Heart right ventricle (tissue), 16 donors: ENCODE data around the gene CEND1. TPM values are rescaled to one million over a fixed set of nuclear protein-coding genes. Genes with fewer than 3 reads are reported as not detected.
A peak's percentile ranks its signal among the peaks of the same experiment; 100 is the strongest.

ENCODE experiments used
- ATAC-seq, 8 donors: fragments of 200-7000 bp; cut with Tn5 transposase; one replicate each; pipeline ENCODE4 v1.9.1; 2020; ENCODE audit warnings: mild to moderate bottlenecking in 8 of 8, moderate library complexity in 8 of 8, moderate number of reproducible peaks in 1 of 8
- DNase-seq, 2 donors: peaks; one replicate each; pipeline ENCODE4 v3.0.0-alpha.2; 2020
- H3K27ac ChIP-seq, 10 donors: fragments of 200-600 bp; sonication (generic) in 2 of 10; one replicate each; pipeline versions ENCODE4 v1.5.0 to v1.8.0; 2020 to 2022; ENCODE audit warnings: mild to moderate bottlenecking in 3 of 10
- H3K27me3 ChIP-seq, 7 donors: fragments of 200-600 bp; one replicate each; pipeline ENCODE4 v1.8.0; 2021 to 2022; ENCODE audit warnings: mild to moderate bottlenecking in 2 of 7
- H3K36me3 ChIP-seq, 9 donors: fragments of 200-600 bp; sonication (generic) in 1 of 9; one replicate each; pipeline versions ENCODE4 v1.5.0 to v1.8.0; 2020 to 2022; ENCODE audit warnings: mild to moderate bottlenecking in 2 of 9
- H3K4me1 ChIP-seq, 9 donors: fragments of 200-600 bp; sonication (generic) in 1 of 9; one replicate each; pipeline versions ENCODE4 v1.5.0 to v1.8.0; 2020 to 2022; ENCODE audit warnings: mild to moderate bottlenecking in 4 of 9
- H3K4me3 ChIP-seq, 10 donors: fragments of 200-600 bp; sonication (generic) in 2 of 10; one replicate each; pipeline versions ENCODE4 v1.5.0 to v1.8.0; 2020 to 2022; ENCODE audit warnings: mild to moderate bottlenecking in 7 of 10, moderate library complexity in 2 of 10
- H3K9me3 ChIP-seq, 11 donors: fragments of 200-600 bp in 10 of 11; sonication (generic) in 2 of 11; one replicate each; pipeline versions ENCODE4 v1.5.0 to v1.8.0; 2013 to 2022; ENCODE audit warnings: mild to moderate bottlenecking in 2 of 11, control low read depth in 1 of 11, moderate library complexity in 1 of 11
- WGBS, 2 donors: extraction: QIAGEN DNeasy Blood & Tissue Kit; methylation state at CpG; one replicate each; pipeline ENCODE4 v1.1.7; 2013; ENCODE audit warnings: inconsistent platforms in 1 of 2; 5-methylcytosine and 5-hydroxymethylcytosine counted together
- intact Hi-C, 10 donors: fragments of 100-400 bp; cut with DNase I; formaldehyde crosslinking; loops; one replicate each; pipeline versions ENCODE4 v1.11.1 to v1.14.2; 2022
- polyA plus RNA-seq, 2 donors: library from polyadenylated mRNA; stranded (reverse); fragments of 200-250 nt; gene quantifications; one replicate each; pipeline ENCODE4 v1.2.3, GENCODE V29; 2013
- total RNA-seq, 10 donors: library from RNA; stranded (reverse); fragmentation: NEBNext Ultra II Directional in 3 of 10; extraction: Animal tissue kit (Norgen Biotek cat#: 25700) in 3 of 10; gene quantifications; one replicate each; pipeline versions ENCODE4 v1.2.1 to v1.2.4, GENCODE V29; 2021 to 2023
- TF ChIP-seq, protein P1 (sequence below), 9 donors: fragments of 200-600 bp; sonication (generic) in 2 of 9; IDR thresholded peaks; one replicate each; pipeline versions ENCODE4 v1.5.0 to v1.8.0; 2021 to 2022; ENCODE audit warnings: antibody characterized with exemption in 9 of 9, mild to moderate bottlenecking in 5 of 9, moderate library complexity in 1 of 9
- donor health status: Arrhythmogenic right ventricular cardiomyopathy.
- donor health status: ischemic (EF 13 %, LVEDD 7.1; RV severe dilation, severe dysfunction).
- donor health status: healthy with polysubstance abuse.
- donor health status: DM: no; HTN: yes; CAD: no.
- donor health status: DM: no; HTN: no; CAD: no.
- donor health status: ischemic (EF 25% LVEDD 6.9; RV normal size, moderate dysfunction).
- donor health status: ischemic (EF 25% LVEDD 5.7; RV mildly dilated, moderate dysfunction).
- donor health status: healthy.
- donor health status: DM: yes; HTN: yes; CAD: no.
- donor health status: Ischemic cardiomyopathy.
- donor health status: ischemic (EF 35%, LVEDD 5.7; RV mildly dilated, moderate dysfunction).
- donor health status: nonischemic (EF 11% LVEDD 7.7; RV severe dilation, severe dysfunction).
- donor health status: DM: yes; HTN: yes; CAD: no.
- donor health status: PGD.
- donor health status: ischemic (EF 29% LVEDD 5.4; RV normal size, mild dysfunction).
- donor health status: nonischemic (EF 23%, LVEDD 6.1; RV moderate dilation, normal function).

The CEND1 gene
- total and polyA plus RNA-seq, 12 donors: 0.22 to 0.80 (median 0.53) TPM; not detected in 1

DNA sequence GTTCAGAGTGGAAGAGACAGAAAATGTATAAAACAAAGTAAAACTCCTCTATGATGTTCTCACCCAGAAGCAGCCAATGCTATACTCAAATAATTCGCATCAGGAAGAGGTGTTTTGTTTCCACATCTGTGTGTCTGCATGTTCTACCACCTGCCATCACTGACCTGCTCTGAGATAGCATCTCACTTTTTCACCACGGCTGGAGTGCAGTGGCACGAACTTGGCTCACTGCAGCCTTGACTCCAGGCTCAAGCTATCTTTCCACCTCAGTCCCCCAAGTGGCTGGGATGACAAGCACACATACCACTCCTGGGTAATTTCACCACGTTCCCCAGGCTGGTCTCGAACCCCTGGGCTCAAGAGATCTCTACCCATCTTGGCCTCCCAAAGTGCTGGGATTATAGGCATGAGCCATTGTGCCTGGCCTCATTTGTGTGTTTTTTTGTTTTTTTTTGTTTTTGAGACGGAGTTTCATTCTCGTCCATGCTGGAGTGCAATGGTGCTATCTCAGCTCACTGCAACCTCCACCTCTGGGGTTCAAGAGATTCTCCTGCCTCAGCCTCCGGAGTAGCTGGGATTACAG, 28.3 kb downstream of the CEND1 start:
- DNase-seq: no peak
- no peak for ATAC-seq
- TF ChIP-seq, protein P1, sequence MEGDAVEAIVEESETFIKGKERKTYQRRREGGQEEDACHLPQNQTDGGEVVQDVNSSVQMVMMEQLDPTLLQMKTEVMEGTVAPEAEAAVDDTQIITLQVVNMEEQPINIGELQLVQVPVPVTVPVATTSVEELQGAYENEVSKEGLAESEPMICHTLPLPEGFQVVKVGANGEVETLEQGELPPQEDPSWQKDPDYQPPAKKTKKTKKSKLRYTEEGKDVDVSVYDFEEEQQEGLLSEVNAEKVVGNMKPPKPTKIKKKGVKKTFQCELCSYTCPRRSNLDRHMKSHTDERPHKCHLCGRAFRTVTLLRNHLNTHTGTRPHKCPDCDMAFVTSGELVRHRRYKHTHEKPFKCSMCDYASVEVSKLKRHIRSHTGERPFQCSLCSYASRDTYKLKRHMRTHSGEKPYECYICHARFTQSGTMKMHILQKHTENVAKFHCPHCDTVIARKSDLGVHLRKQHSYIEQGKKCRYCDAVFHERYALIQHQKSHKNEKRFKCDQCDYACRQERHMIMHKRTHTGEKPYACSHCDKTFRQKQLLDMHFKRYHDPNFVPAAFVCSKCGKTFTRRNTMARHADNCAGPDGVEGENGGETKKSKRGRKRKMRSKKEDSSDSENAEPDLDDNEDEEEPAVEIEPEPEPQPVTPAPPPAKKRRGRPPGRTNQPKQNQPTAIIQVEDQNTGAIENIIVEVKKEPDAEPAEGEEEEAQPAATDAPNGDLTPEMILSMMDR (IDR thresholded peaks at IDR 0.05): no peak
- Histone ChIP-seq H3K27me3 (no peaks in the 10 kb centered on the region), H3K9me3 (no peaks in the 10 kb centered on the region), H3K27ac (no peak overlapping the region), H3K4me3 (no peak overlapping the region), H3K36me3 (peaks cover 0 to 98% (median 42%) of the 10 kb centered on the region in 9 donors), H3K4me1 (no peaks in the 10 kb centered on the region)
- intact Hi-C loops: no loop called here
- WGBS, 2 donors: 87 to 89% methylated on average over 8 of the region's 8 CpGs

DNA sequence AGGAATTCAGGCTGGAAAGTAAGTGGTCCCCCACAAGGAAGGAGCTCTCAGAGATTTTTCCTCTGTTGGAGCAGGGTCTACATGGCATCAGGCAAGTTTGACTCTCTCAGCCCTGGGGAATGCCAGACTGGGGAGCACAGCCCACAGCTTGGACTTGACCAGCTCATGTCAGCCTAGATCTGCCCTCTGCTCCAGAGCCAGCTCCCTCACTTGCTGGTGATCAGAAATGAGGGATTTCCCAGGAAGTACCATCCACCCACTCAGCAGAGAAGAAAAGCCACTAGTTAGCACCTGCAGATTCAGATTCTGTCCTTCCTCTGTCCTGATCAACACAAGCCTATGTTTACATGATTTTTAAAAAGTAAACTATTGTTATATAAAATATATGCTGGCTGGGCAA, 29.7 kb downstream of the CEND1 start:
- H3K27me3 ChIP-seq: no peaks in the 10 kb centered on the region
- ATAC-seq: no peak
- peaks cover 0 to 98% (median 41%) of the 10 kb centered on the region in 9 donors for H3K36me3 ChIP-seq
- no peak for DNase-seq
- H3K4me3 ChIP-seq: no peak overlapping the region
- intact Hi-C loops: no loop called here
- no peaks in the 10 kb centered on the region for H3K4me1 ChIP-seq
- H3K9me3 ChIP-seq: no peaks in the 10 kb centered on the region
- H3K27ac ChIP-seq: no peak overlapping the region
- TF ChIP-seq, protein P1 (IDR thresholded peaks at IDR 0.05): no peak

DNA sequence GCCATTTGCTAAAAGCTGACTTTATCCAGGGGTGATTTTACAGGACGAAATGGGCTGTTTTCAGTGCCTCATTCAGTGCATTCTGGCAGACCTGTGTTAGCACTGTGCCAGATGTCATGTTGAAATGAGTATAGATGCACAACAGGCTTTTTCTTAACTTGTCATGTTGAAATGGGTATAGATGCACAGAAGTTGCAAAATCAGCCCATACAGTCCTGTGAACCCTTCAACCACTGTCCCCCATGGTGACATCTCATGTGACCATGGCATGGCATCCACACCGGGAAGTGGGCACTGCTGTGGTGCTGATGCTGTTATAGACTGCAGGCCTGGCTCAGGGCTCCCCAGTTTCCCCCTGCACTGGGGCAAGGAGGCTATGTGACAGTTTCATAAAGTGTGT, 40.2 kb downstream of the CEND1 start:
- Histone ChIP-seq H3K36me3 (peaks cover 0 to 23% (median 0%) of the 10 kb centered on the region in 9 donors), H3K27me3 (no peaks in the 10 kb centered on the region), H3K9me3 (no peaks in the 10 kb centered on the region), H3K4me1 (peaks cover 3 to 35% (median 27%) of the 10 kb centered on the region in 9 donors), H3K4me3 (peak overlapping the region in 1 of 10 donors; percentile 93), H3K27ac (peak overlapping the region in 1 of 10 donors; percentile 95)
- no peak for DNase-seq
- 57 to 73% methylated on average over 2 of the region's 2 CpGs for WGBS, 2 donors
- TF ChIP-seq, protein P1 (IDR thresholded peaks at IDR 0.05): no peak
- no peak for ATAC-seq
- intact Hi-C loops: no loop called here

DNA sequence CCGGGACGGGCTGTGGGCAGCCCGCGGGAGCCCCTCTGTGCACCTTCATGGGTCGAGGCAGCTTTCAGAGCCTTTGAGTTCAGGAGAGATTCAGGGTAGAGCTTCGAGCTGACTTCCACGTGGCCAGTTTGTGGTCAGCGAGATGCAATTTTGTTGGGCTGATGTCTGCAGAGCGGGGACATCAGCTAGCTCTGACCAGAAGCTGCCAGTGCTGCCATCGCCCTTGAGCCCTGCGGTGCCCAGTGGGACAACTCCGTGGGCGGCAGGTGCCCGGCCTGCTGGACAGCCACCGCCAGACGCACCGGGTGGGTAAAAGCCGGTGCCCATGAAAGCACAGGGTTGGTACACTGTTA, 41.9 kb downstream of the CEND1 start:
- Histone ChIP-seq H3K4me3 (peak overlapping the region; percentile 84 to 99 (median 95)), H3K36me3 (peaks cover 0 to 16% (median 0%) of the 10 kb centered on the region in 9 donors), H3K27ac (peak overlapping the region in 9 of 10 donors; percentile 19 to 95 (median 90)), H3K27me3 (no peaks in the 10 kb centered on the region), H3K9me3 (no peaks in the 10 kb centered on the region), H3K4me1 (peaks cover 3 to 35% (median 27%) of the 10 kb centered on the region in 9 donors)
- ATAC-seq: peak in 7 of 8 donors; percentile 1 to 24 (median 9)
- intact Hi-C loops: no loop called here
- TF ChIP-seq, protein P1 (IDR thresholded peaks at IDR 0.05): no peak
- WGBS, 2 donors: 11 to 16% methylated on average over 18 of the region's 18 CpGs
- no peak for DNase-seq
